MCF 10A (cell line): ENCODE measurements around the gene FRMD3. TPM values are rescaled to one million over a fixed set of nuclear protein-coding genes. Genes with fewer than 3 reads are reported as not detected.

ENCODE experiments used
- BruUV-seq: library from RNA; stranded (reverse); fragments of 400-500 nt; replicated peaks from 2 replicates; lab custom pipeline; 2021; lab: Mats Ljungman, UMichigan
- CTCF ChIA-PET: fragments of 300-600 bp; sonication (Branson Sonifier 250); formaldehyde crosslinking; extraction: SDS; loops from one replicate; lab custom pipeline; 2021; ENCODE audit warnings: antibody characterized with exemption, inconsistent platforms; lab: Yijun Ruan, JAX
- POLR2A ChIA-PET: fragments of 300-600, 350-650 bp; sonication (Branson Sonifier 250); formaldehyde crosslinking; extraction: SDS; loops from one replicate; lab custom pipeline; 2020; ENCODE audit warnings: antibody characterized with exemption, inconsistent platforms; lab: Yijun Ruan, JAX
- DNase-seq: peaks from one replicate; pipeline ENCODE4 v3.0.0-alpha.2; 2018; ENCODE audit not compliant: unreplicated experiment
- H3K27ac Mint-ChIP-seq: one replicate; pipeline ENCODE4 v1.8.0; 2022; ENCODE audit warnings: mild to moderate bottlenecking, low read depth, mixed read lengths; ENCODE audit not compliant: unreplicated experiment
- H3K27me3 Mint-ChIP-seq: one replicate; pipeline ENCODE4 v1.8.0; 2022; ENCODE audit warnings: mixed read lengths; ENCODE audit not compliant: insufficient read depth, unreplicated experiment
- H3K36me3 Mint-ChIP-seq: one replicate; pipeline ENCODE4 v1.8.0; 2022; ENCODE audit warnings: mild to moderate bottlenecking, moderate library complexity, mixed read lengths; ENCODE audit not compliant: insufficient read depth, unreplicated experiment
- H3K4me1 Mint-ChIP-seq: one replicate; pipeline ENCODE4 v1.8.0; 2022; ENCODE audit warnings: mixed read lengths; ENCODE audit not compliant: insufficient read depth, unreplicated experiment
- H3K4me3 Mint-ChIP-seq: one replicate; pipeline ENCODE4 v1.8.0; 2022; ENCODE audit warnings: mild to moderate bottlenecking, moderate library complexity, mixed read lengths; ENCODE audit not compliant: unreplicated experiment
- H3K9me3 Mint-ChIP-seq: one replicate; pipeline ENCODE4 v1.8.0; 2022; ENCODE audit warnings: mixed read lengths; ENCODE audit not compliant: unreplicated experiment
- CTCF ChIP-seq: fragments of 200-600 bp; IDR thresholded peaks from one replicate; pipeline ENCODE4 v1.8.0; 2022; ENCODE audit warnings: antibody characterized with exemption, mild to moderate bottlenecking; ENCODE audit not compliant: unreplicated experiment
- intact Hi-C: fragments of 100-400 bp; cut with micrococcal nuclease; formaldehyde crosslinking; loops from 2 replicates; pipeline ENCODE4 v1.14.1; 2022
- total RNA-seq: library from RNA; stranded (reverse); gene quantifications from 2 replicates; pipeline ENCODE4 v1.2.3, GENCODE V29; 2022

FRMD3 gene
- total RNA-seq, 1 experiment from 2014 or later: 0.28 TPM

GRCh38 chr9:83445703-83446265, 92.4 kb downstream of the FRMD3 start:
- no TSS peak for BruUV-seq
- H3K9me3 Mint-ChIP-seq: no peaks in the 10 kb centered on the region
- no peaks in the 10 kb centered on the region for H3K4me1 Mint-ChIP-seq
- POLR2A ChIA-PET: no interaction called here
- no peaks in the 10 kb centered on the region for H3K27me3 Mint-ChIP-seq
- no peaks in the 10 kb centered on the region for H3K36me3 Mint-ChIP-seq
- intact Hi-C loops: no loop called here
- no peak for TF ChIP-seq CTCF
- no peak for DNase-seq
- no peak overlapping the region for H3K27ac Mint-ChIP-seq
- no peak overlapping the region for H3K4me3 Mint-ChIP-seq
- CTCF ChIA-PET: interaction anchor here (1.0 kb wide), 1 partner anchor 226 kb away, joined by 3 read pairs; no protein-coding TSS in a partner anchor

GRCh38 chr9:83444110-83444509, 94.1 kb downstream of the FRMD3 start:
- intact Hi-C loops: no loop called here
- DNase-seq: no peak
- CTCF ChIA-PET: no interaction called here
- POLR2A ChIA-PET: no interaction called here
- Mint-ChIP-seq H3K4me3 (no peak overlapping the region), H3K4me1 (no peaks in the 10 kb centered on the region), H3K27ac (no peak overlapping the region), H3K36me3 (no peaks in the 10 kb centered on the region), H3K9me3 (no peaks in the 10 kb centered on the region), H3K27me3 (no peaks in the 10 kb centered on the region)
- TF ChIP-seq CTCF: no peak
- BruUV-seq: no TSS peak

GRCh38 chr9:83441390-83441789, 96.8 kb downstream of the FRMD3 start:
- H3K9me3 Mint-ChIP-seq: no peaks in the 10 kb centered on the region
- ChIA-PET POLR2A (interaction anchor here (0.7 kb wide), 1 partner anchor 1445 kb away, joined by 3 read pairs; no protein-coding TSS in a partner anchor), CTCF (interaction anchor here (1.5 kb wide), 1 partner anchor 10 kb away, joined by 3 read pairs; no protein-coding TSS in a partner anchor)
- no peak for DNase-seq
- H3K27me3 Mint-ChIP-seq: no peaks in the 10 kb centered on the region
- no peaks in the 10 kb centered on the region for H3K4me1 Mint-ChIP-seq
- no peak overlapping the region for H3K27ac Mint-ChIP-seq
- no peak for TF ChIP-seq CTCF
- no peak overlapping the region for H3K4me3 Mint-ChIP-seq
- no peaks in the 10 kb centered on the region for H3K36me3 Mint-ChIP-seq
- intact Hi-C loops: no loop called here
- BruUV-seq: no TSS peak

- H3K4me3 Mint-ChIP-seq: no peak overlapping the region
- H3K27me3 Mint-ChIP-seq: no peaks in the 10 kb centered on the region
- no peaks in the 10 kb centered on the region for H3K4me1 Mint-ChIP-seq
- CTCF ChIA-PET: interaction anchor here (0.6 kb wide), 1 partner anchor 957 kb away, joined by 3 read pairs; no protein-coding TSS in a partner anchor
- no peak for DNase-seq
- no TSS peak for BruUV-seq
- POLR2A ChIA-PET: no interaction called here
- H3K36me3 Mint-ChIP-seq: no peaks in the 10 kb centered on the region
- TF ChIP-seq CTCF: no peak
- H3K27ac Mint-ChIP-seq: no peak overlapping the region
- no peaks in the 10 kb centered on the region for H3K9me3 Mint-ChIP-seq
- intact Hi-C loops: no loop called here
Measured at GRCh38 chr9:83440641-83441040, 97.6 kb downstream of the FRMD3 start.
